Measurements from ENCODE around the gene OSBPL2.

OSBPL2 gene

GRCh38 chr20:62237801-62238568 lies at the start of gene OSBPL2:
TSS of gene OSBPL2 (plus strand) at chr20:62238521. CDS start at chr20:62256185, 17,664 bp downstream.
- DNase-seq: peak; percentile 100

- no peak for DNase-seq
Observed at GRCh38 chr20:62190639-62191411, 47.5 kb upstream of the OSBPL2 start.

- no peak for DNase-seq
Observed at GRCh38 chr20:62191781-62192559, 46.4 kb upstream of the OSBPL2 start.

- no peak for DNase-seq
Observed at GRCh38 chr20:62192635-62193034, 45.7 kb upstream of the OSBPL2 start.

- DNase-seq: no peak
Observed at GRCh38 chr20:62193079-62194025, 45.0 kb upstream of the OSBPL2 start.

GRCh38 chr20:62195075-62195405 lies 43.3 kb upstream of the OSBPL2 start:
- no peak for DNase-seq

- DNase-seq: no peak
Observed at GRCh38 chr20:62195736-62196135, 42.6 kb upstream of the OSBPL2 start.

GRCh38 chr20:62196286-62196685 lies 42.0 kb upstream of the OSBPL2 start:
- DNase-seq: no peak

- DNase-seq: no peak
Observed at GRCh38 chr20:62197311-62197710, 41.0 kb upstream of the OSBPL2 start.

GRCh38 chr20:62197801-62198200 lies 40.5 kb upstream of the OSBPL2 start:
- no peak for DNase-seq

- DNase-seq: no peak
Observed at GRCh38 chr20:62198496-62198895, 39.8 kb upstream of the OSBPL2 start.

GRCh38 chr20:62198931-62199330 lies 39.4 kb upstream of the OSBPL2 start:
- no peak for DNase-seq

GRCh38 chr20:62200491-62201172 lies 37.7 kb upstream of the OSBPL2 start:
- DNase-seq: no peak

- no peak for DNase-seq
Observed at GRCh38 chr20:62201173-62202082, 36.9 kb upstream of the OSBPL2 start.

GRCh38 chr20:62202083-62202395 lies 36.3 kb upstream of the OSBPL2 start:
- no peak for DNase-seq

GRCh38 chr20:62202676-62203377 lies 35.5 kb upstream of the OSBPL2 start:
- no peak for DNase-seq

GRCh38 chr20:62203378-62204030 lies 34.8 kb upstream of the OSBPL2 start:
- DNase-seq: no peak

- no peak for DNase-seq
Observed at GRCh38 chr20:62205618-62206387, 32.5 kb upstream of the OSBPL2 start.

GRCh38 chr20:62206388-62206775 lies 31.9 kb upstream of the OSBPL2 start:
- no peak for DNase-seq

All from suppressor macrophage treated with lipopolysaccharide for 4 hours (primary cell).